HL-60 (cell line): ENCODE measurements around the gene AKT3.

ENCODE experiments used
- DNase-seq, 2 experiments: peaks; one replicate each; pipeline ENCODE4 v3.0.0-alpha.2; 2010 to 2020; ENCODE audit warnings: low read depth in 1 of 2, low spot score in 1 of 2
- H3K27ac ChIP-seq: fragments of 250-450 bp; sonication (Bioruptor Pico); replicated peaks from 2 replicates; pipeline ENCODE4 v1.5.1; 2020; ENCODE audit warnings: mild to moderate bottlenecking, moderate library complexity
- H3K27me3 ChIP-seq: fragments of 250-450 bp; sonication (Bioruptor Pico); 2 replicates; pipeline ENCODE4 v1.5.1; 2021; ENCODE audit warnings: mild to moderate bottlenecking, moderate library complexity; ENCODE audit not compliant: insufficient read depth, poor library complexity, severe bottlenecking
- H3K4me3 ChIP-seq: replicated peaks from 2 replicates; pipeline ENCODE4 v1.5.1; 2011; ENCODE audit warnings: mild to moderate bottlenecking, control low read depth, low read length; ENCODE audit not compliant: insufficient read depth
- CTCF ChIP-seq: IDR thresholded peaks from one replicate; pipeline ENCODE4 v1.5.1; 2011; ENCODE audit warnings: low read length, control low read depth, inconsistent platforms; ENCODE audit not compliant: insufficient read depth
- GABPA ChIP-seq: IDR thresholded peaks from 2 replicates; pipeline ENCODE4 v1.6.1; 2012; ENCODE audit warnings: low read depth
- POLR2AphosphoS5 ChIP-seq: IDR thresholded peaks from 2 replicates; pipeline ENCODE4 v1.6.1; 2012; ENCODE audit warnings: low read depth
- REST ChIP-seq: IDR thresholded peaks from 2 replicates; pipeline ENCODE4 v1.6.1; 2012; ENCODE audit warnings: low read depth; ENCODE audit not compliant: insufficient replicate concordance
- SPI1 ChIP-seq: IDR thresholded peaks from 2 replicates; pipeline ENCODE4 v1.6.1; 2012; ENCODE audit warnings: low read depth, mild to moderate bottlenecking, borderline replicate concordance

The AKT3 gene

GRCh38 chr1:243526180-243526579 is 323.9 kb downstream of the AKT3 start:
- Histone ChIP-seq H3K27me3 (no peaks in the 10 kb centered on the region), H3K27ac (no peak overlapping the region), H3K4me3 (no peak overlapping the region)
- no peak for TF ChIP-seq REST
- no peak for TF ChIP-seq POLR2AphosphoS5
- no peak for TF ChIP-seq CTCF
- no peak for TF ChIP-seq GABPA
- no peak for TF ChIP-seq SPI1
- no peak for DNase-seq

- Histone ChIP-seq H3K27ac (no peak overlapping the region), H3K4me3 (no peak overlapping the region), H3K27me3 (no peaks in the 10 kb centered on the region)
- no peak for TF ChIP-seq POLR2AphosphoS5
- no peak for DNase-seq
Observed at GRCh38 chr1:243525085-243525487, 325.0 kb downstream of the AKT3 start.

GRCh38 chr1:243523766-243524165 is 326.3 kb downstream of the AKT3 start:
- no peak overlapping the region for H3K4me3 ChIP-seq
- H3K27me3 ChIP-seq: no peaks in the 10 kb centered on the region
- TF ChIP-seq POLR2AphosphoS5 (no peak), SPI1 (no peak), REST (no peak), GABPA (no peak), CTCF (no peak)
- no peak overlapping the region for H3K27ac ChIP-seq
- no peak for DNase-seq

- TF ChIP-seq REST (no peak), GABPA (no peak), SPI1 (no peak), POLR2AphosphoS5 (no peak), CTCF (no peak)
- Histone ChIP-seq H3K4me3 (no peak overlapping the region), H3K27me3 (no peaks in the 10 kb centered on the region)
Observed at GRCh38 chr1:243520831-243521230, 329.2 kb downstream of the AKT3 start.

More at GRCh38 chr1:243520831-243521230, 329.2 kb downstream of the AKT3 start:
- DNase-seq: no peak
- H3K27ac ChIP-seq: no peak overlapping the region
